ENCODE results near the gene KLHL9.

Gene KLHL9

GRCh38 chr9:21317956-21318923, 17.0 kb downstream of the KLHL9 start:
- peak in 1 of 2 experiments; percentile 35 for DNase-seq

- DNase-seq = no peak
Observed at GRCh38 chr9:21316860-21317259, 18.3 kb downstream of the KLHL9 start.

- no peak for DNase-seq
Observed at GRCh38 chr9:21316032-21316842, 19.0 kb downstream of the KLHL9 start.

GRCh38 chr9:21314152-21314551, 21.1 kb downstream of the KLHL9 start:
- no peak for DNase-seq

- no peak for DNase-seq
Observed at GRCh38 chr9:21311889-21312288, 23.3 kb downstream of the KLHL9 start.

- DNase-seq = no peak
Observed at GRCh38 chr9:21305213-21305612, 30.0 kb downstream of the KLHL9 start, which contains the start of gene IFNA5. TSS of gene IFNA5 (minus strand) at chr9:21305313. CDS start at chr9:21305256, 57 bp downstream.

- no peak for DNase-seq
Observed at GRCh38 chr9:21295992-21296391, 39.2 kb downstream of the KLHL9 start.

- DNase-seq = no peak
Observed at GRCh38 chr9:21294904-21295538, 40.2 kb downstream of the KLHL9 start.

GRCh38 chr9:21294364-21294774, 40.8 kb downstream of the KLHL9 start:
- DNase-seq = no peak

- DNase-seq = no peak
Observed at GRCh38 chr9:21289848-21290247, 45.4 kb downstream of the KLHL9 start.

- DNase-seq = no peak
Observed at GRCh38 chr9:21287280-21287679, 47.9 kb downstream of the KLHL9 start.

GRCh38 chr9:21286659-21287058, 48.5 kb downstream of the KLHL9 start:
- no peak for DNase-seq

- no peak for DNase-seq
Observed at GRCh38 chr9:21286099-21286498, 49.1 kb downstream of the KLHL9 start.

- DNase-seq = no peak
Observed at GRCh38 chr9:21281275-21281674, 53.9 kb downstream of the KLHL9 start.
